WTC11 (cell line): ENCODE data around the gene PRND. TPM values are rescaled to one million over a fixed set of nuclear protein-coding genes. Genes with fewer than 3 reads are reported as not detected.

Source experiments
- ATAC-seq: fragments of 200-7000 bp; cut with Tn5 transposase; 2 replicates; pipeline ENCODE4 v1.10.0; 2021; ENCODE audit warnings: mild to moderate bottlenecking, moderate library complexity
- CTCF ChIA-PET: fragments of 300-600 bp; sonication (Branson Sonifier 250); formaldehyde crosslinking; loops from one replicate; lab custom pipeline; 2021; ENCODE audit warnings: antibody characterized with exemption; lab: Charles Lee
- POLR2A ChIA-PET: fragments of 350-600 bp; sonication (Branson Sonifier 250); formaldehyde crosslinking; loops from one replicate; lab custom pipeline; 2021; ENCODE audit warnings: antibody characterized with exemption; lab: Charles Lee
- DNase-seq: peaks from one replicate; pipeline ENCODE4 v3.0.0; 2021; ENCODE audit warnings: low spot score
- H3K27ac Mint-ChIP-seq: 2 replicates; pipeline ENCODE4 v1.8.0; 2021; ENCODE audit warnings: mixed read lengths
- H3K27me3 Mint-ChIP-seq: 2 replicates; pipeline ENCODE4 v1.8.0; 2021; ENCODE audit warnings: low read depth, mild to moderate bottlenecking, moderate library complexity, mixed read lengths
- H3K36me3 Mint-ChIP-seq: 2 replicates; pipeline ENCODE4 v1.8.0; 2021; ENCODE audit warnings: mixed read lengths
- H3K4me1 Mint-ChIP-seq: 2 replicates; pipeline ENCODE4 v1.8.0; 2022; ENCODE audit warnings: mixed read lengths
- H3K4me3 Mint-ChIP-seq: 2 replicates; pipeline ENCODE4 v1.8.0; 2021; ENCODE audit warnings: mild to moderate bottlenecking, moderate library complexity, mixed read lengths
- H3K9me3 Mint-ChIP-seq: 2 replicates; pipeline ENCODE4 v1.8.0; 2021; ENCODE audit warnings: mixed read lengths
- AFF4 ChIP-seq: sonication (generic); formaldehyde crosslinking; IDR thresholded peaks from 2 replicates; pipeline ENCODE4 v1.8.1; 2023; ENCODE audit warnings: mild to moderate bottlenecking, missing genetic modification reagents, borderline replicate concordance
- ELF4 ChIP-seq: sonication (generic); formaldehyde crosslinking; IDR thresholded peaks from 2 replicates; pipeline ENCODE4 v1.8.1; 2022; ENCODE audit warnings: low read depth, mild to moderate bottlenecking, moderate library complexity, missing genetic modification reagents
- ETV6 ChIP-seq: sonication (generic); formaldehyde crosslinking; IDR thresholded peaks from 2 replicates; pipeline ENCODE4 v1.8.1; 2022; ENCODE audit warnings: mild to moderate bottlenecking, missing genetic modification reagents
- GABPB1 ChIP-seq: sonication (generic); formaldehyde crosslinking; IDR thresholded peaks from 2 replicates; pipeline ENCODE4 v1.8.1; 2023; ENCODE audit warnings: mild to moderate bottlenecking, missing genetic modification reagents
- IRF2 ChIP-seq: sonication (generic); formaldehyde crosslinking; IDR thresholded peaks from 2 replicates; pipeline ENCODE4 v1.8.0; 2022; ENCODE audit warnings: low read depth, missing genetic modification reagents, borderline replicate concordance
- NFATC4 ChIP-seq: fragments of 250-450 bp; sonication (Bioruptor Pico); IDR thresholded peaks from 2 replicates; pipeline ENCODE4 v1.9.0; 2021; ENCODE audit warnings: mild to moderate bottlenecking
- NFYB ChIP-seq: sonication (generic); formaldehyde crosslinking; conservative IDR thresholded peaks from 2 replicates; pipeline ENCODE4 v1.8.0; 2022; ENCODE audit warnings: low read depth, missing genetic modification reagents
- NR1H2 ChIP-seq: sonication (generic); formaldehyde crosslinking; IDR thresholded peaks from 2 replicates; pipeline ENCODE4 v1.9.0; 2021; ENCODE audit warnings: mild to moderate bottlenecking, moderate library complexity, missing genetic modification reagents
- SMAD4 ChIP-seq: sonication (generic); formaldehyde crosslinking; IDR thresholded peaks from 2 replicates; pipeline ENCODE4 v1.8.0; 2022; ENCODE audit warnings: mild to moderate bottlenecking, missing genetic modification reagents
- TEAD1 ChIP-seq: sonication (generic); formaldehyde crosslinking; IDR thresholded peaks from 2 replicates; pipeline ENCODE4 v1.8.0; 2022; ENCODE audit warnings: mild to moderate bottlenecking, missing genetic modification reagents
- ZBTB21 ChIP-seq: sonication (generic); formaldehyde crosslinking; IDR thresholded peaks from 2 replicates; pipeline ENCODE4 v1.8.1; 2023; ENCODE audit warnings: mild to moderate bottlenecking, missing genetic modification reagents, borderline replicate concordance
- ZNF416 ChIP-seq: fragments of 250-450 bp; sonication (Bioruptor Pico); IDR thresholded peaks from 2 replicates; pipeline ENCODE4 v1.9.0; 2021; ENCODE audit warnings: mild to moderate bottlenecking, inconsistent platforms
- ZSCAN18 ChIP-seq: fragments of 250-450 bp; sonication (Bioruptor Pico); IDR thresholded peaks from 2 replicates; pipeline ENCODE4 v2.1.2; 2022; ENCODE audit warnings: mild to moderate bottlenecking, moderate library complexity
- total RNA-seq: library from RNA; stranded (reverse); gene quantifications from 3 replicates; pipeline ENCODE4 v1.2.3, GENCODE V29; 2021
- TF ChIP-seq, protein P1 (sequence below): sonication (generic); formaldehyde crosslinking; IDR thresholded peaks from 2 replicates; pipeline ENCODE4 v1.8.1; 2022; ENCODE audit warnings: low read depth, missing genetic modification reagents, borderline replicate concordance
- TF ChIP-seq, protein P2 (sequence below): fragments of 250-450 bp; sonication (Bioruptor Pico); IDR thresholded peaks from 2 replicates; pipeline ENCODE4 v1.9.0; 2021; ENCODE audit warnings: mild to moderate bottlenecking
- TF ChIP-seq, protein P3 (sequence below): sonication (generic); formaldehyde crosslinking; IDR thresholded peaks from 2 replicates; pipeline ENCODE4 v1.8.1; 2023; ENCODE audit warnings: mild to moderate bottlenecking, missing genetic modification reagents, moderate library complexity

The PRND gene
- total RNA-seq, 1 experiment from 2014 or later: 0.04 TPM

DNA sequence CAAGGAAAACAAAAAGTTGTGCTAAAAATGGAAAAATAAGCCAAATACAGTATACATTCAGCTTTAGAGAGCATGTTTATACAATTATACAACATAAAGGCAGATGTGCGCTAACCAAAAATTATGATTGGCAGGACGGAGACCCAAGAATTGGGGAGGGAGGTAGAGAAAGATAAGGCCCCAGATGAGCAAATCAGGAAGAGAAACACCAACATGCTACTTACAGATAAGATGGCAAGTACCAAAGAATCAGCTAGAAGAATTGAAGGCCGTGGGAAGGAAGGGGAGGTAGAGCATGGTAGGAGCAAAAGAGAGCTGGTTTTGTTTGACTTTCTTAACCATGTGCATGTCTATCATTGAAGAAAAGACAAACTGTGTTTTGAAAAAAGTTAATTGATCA lies 45.4 kb downstream of the PRND start (continued):
- TF ChIP-seq ETV6 (CRISPR knock-in tag): no peak
- TF ChIP-seq TEAD1 (CRISPR knock-in tag): no peak
- no peak for TF ChIP-seq NR1H2 (CRISPR knock-in tag)
- TF ChIP-seq, protein P1, sequence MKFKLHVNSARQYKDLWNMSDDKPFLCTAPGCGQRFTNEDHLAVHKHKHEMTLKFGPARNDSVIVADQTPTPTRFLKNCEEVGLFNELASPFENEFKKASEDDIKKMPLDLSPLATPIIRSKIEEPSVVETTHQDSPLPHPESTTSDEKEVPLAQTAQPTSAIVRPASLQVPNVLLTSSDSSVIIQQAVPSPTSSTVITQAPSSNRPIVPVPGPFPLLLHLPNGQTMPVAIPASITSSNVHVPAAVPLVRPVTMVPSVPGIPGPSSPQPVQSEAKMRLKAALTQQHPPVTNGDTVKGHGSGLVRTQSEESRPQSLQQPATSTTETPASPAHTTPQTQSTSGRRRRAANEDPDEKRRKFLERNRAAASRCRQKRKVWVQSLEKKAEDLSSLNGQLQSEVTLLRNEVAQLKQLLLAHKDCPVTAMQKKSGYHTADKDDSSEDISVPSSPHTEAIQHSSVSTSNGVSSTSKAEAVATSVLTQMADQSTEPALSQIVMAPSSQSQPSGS (CRISPR knock-in tag): no peak
- no peak for TF ChIP-seq SMAD4 (CRISPR knock-in tag)

DNA sequence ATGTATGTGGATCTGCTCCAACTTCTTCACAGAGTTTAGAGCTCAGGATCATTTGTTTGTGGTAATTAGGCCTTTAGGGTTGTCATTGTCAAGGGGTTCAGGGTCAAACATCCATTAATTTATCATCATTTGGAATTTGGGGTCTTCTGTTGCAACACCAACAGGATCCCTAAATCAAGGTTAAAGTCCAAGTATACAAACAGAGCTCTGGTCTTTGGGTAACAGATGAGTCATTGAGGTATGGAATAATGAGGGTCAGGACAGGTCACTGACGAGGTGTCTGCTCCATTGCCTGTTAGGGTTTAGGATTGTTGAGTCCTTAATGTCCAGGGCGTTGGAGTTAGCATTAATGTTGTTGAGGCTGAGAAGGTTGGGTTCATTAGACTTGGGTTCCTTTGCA lies 47.6 kb downstream of the PRND start:
- TF ChIP-seq, protein P2, sequence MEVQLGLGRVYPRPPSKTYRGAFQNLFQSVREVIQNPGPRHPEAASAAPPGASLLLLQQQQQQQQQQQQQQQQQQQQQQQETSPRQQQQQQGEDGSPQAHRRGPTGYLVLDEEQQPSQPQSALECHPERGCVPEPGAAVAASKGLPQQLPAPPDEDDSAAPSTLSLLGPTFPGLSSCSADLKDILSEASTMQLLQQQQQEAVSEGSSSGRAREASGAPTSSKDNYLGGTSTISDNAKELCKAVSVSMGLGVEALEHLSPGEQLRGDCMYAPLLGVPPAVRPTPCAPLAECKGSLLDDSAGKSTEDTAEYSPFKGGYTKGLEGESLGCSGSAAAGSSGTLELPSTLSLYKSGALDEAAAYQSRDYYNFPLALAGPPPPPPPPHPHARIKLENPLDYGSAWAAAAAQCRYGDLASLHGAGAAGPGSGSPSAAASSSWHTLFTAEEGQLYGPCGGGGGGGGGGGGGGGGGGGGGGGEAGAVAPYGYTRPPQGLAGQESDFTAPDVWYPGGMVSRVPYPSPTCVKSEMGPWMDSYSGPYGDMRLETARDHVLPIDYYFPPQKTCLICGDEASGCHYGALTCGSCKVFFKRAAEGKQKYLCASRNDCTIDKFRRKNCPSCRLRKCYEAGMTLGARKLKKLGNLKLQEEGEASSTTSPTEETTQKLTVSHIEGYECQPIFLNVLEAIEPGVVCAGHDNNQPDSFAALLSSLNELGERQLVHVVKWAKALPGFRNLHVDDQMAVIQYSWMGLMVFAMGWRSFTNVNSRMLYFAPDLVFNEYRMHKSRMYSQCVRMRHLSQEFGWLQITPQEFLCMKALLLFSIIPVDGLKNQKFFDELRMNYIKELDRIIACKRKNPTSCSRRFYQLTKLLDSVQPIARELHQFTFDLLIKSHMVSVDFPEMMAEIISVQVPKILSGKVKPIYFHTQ (CRISPR knock-in tag): no peak
- 0 out of 2 replicates have a peak, but pooled peaks have one; percentile 19 for TF ChIP-seq GABPB1 (CRISPR knock-in tag)
- TF ChIP-seq, all 79 proteins: peak for 1
- DNase-seq (no peak), ATAC-seq (no peak)
- ChIA-PET POLR2A (no interaction called here), CTCF (interaction anchor here (1.0 to 1.2 kb wide), 2 partner anchors 11 kb away, joined by 3 to 4 read pairs; no protein-coding TSS in a partner anchor)
- H3K36me3 Mint-ChIP-seq: peaks cover 29% of the 10 kb centered on the region
- no peak overlapping the region for H3K4me3 Mint-ChIP-seq
- H3K9me3 Mint-ChIP-seq: peaks cover 42% of the 10 kb centered on the region
- H3K4me1 Mint-ChIP-seq: no peaks in the 10 kb centered on the region
- no peaks in the 10 kb centered on the region; the same call in 1 of the 2 replicates for H3K27me3 Mint-ChIP-seq
- no peak overlapping the region for H3K27ac Mint-ChIP-seq

DNA sequence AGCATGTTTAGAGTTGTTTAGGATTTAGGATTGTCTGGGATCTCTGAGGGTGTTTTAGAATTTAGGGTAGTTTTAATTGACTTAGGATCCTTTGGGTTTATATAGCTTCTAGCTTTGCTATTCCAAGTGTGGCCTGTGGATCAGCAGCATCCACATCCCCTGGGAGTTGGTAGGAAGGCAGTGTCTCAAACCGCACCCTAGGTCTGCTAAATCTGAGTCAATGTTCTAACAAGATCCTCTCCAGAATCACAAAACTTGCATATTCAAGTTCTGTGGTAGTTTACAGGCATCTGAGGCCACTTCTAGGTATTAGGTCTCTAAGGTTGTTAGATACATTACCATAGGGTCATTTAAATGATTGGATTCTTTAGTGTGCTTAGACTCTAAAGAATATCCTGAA lies 48.3 kb downstream of the PRND start:
- no peak for TF ChIP-seq ZBTB21 (CRISPR knock-in tag)
- no peak for TF ChIP-seq NFYB (CRISPR knock-in tag)
- TF ChIP-seq ZSCAN18 (CRISPR knock-in tag): no peak
- TF ChIP-seq ZNF416 (CRISPR knock-in tag): no peak
- TF ChIP-seq NFATC4: no peak
- no peak for TF ChIP-seq ELF4 (CRISPR knock-in tag)
- TF ChIP-seq, protein P1 (CRISPR knock-in tag): no peak
- TF ChIP-seq, protein P3, sequence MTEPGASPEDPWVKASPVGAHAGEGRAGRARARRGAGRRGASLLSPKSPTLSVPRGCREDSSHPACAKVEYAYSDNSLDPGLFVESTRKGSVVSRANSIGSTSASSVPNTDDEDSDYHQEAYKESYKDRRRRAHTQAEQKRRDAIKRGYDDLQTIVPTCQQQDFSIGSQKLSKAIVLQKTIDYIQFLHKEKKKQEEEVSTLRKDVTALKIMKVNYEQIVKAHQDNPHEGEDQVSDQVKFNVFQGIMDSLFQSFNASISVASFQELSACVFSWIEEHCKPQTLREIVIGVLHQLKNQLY: no peak
- no peak for TF ChIP-seq IRF2 (CRISPR knock-in tag)
- no peak for TF ChIP-seq AFF4 (CRISPR knock-in tag)
- Mint-ChIP-seq H3K27me3 (no peaks in the 10 kb centered on the region; the same call in 1 of the 2 replicates), H3K27ac (no peak overlapping the region), H3K4me3 (no peak overlapping the region), H3K36me3 (peaks cover 29% of the 10 kb centered on the region), H3K4me1 (no peaks in the 10 kb centered on the region), H3K9me3 (peaks cover 42% of the 10 kb centered on the region)
- no peak for ATAC-seq
- ChIA-PET CTCF (interaction anchor here (1.2 kb wide), 1 partner anchor 10 kb away, joined by 4 read pairs; no protein-coding TSS in a partner anchor), POLR2A (no interaction called here)
- no peak for DNase-seq
